ENCODE data around the gene NUP93. TPM values are rescaled to one million over a fixed set of nuclear protein-coding genes. Genes with fewer than 3 reads are reported as not detected.

NUP93 gene
- polyA plus RNA-seq, 1 donor (not counting 4 experiments of a cell fraction or from before 2014, with no cell fraction given): 74.1 TPM

GRCh38 chr16:56686758-56687157 lies 43.2 kb upstream of the NUP93 start:
- peaks cover 4% of the 10 kb centered on the region for H3K79me2 ChIP-seq (ENCODE audit: control insufficient read depth, insufficient read depth, low read length)
- H3K4me3 ChIP-seq (ENCODE audit: control insufficient read depth in 2 of 3, extremely low read depth in 1 of 3, insufficient read depth in 2 of 3, low read depth in 1 of 3, low read length in 3 of 3): no peak overlapping the region
- H3K27ac ChIP-seq (ENCODE audit: control insufficient read depth, insufficient read depth, low read length): no peak overlapping the region
- no peak overlapping the region for H3K9ac ChIP-seq (ENCODE audit: control insufficient read depth, extremely low read depth, insufficient read depth, low read length)
- H2AFZ ChIP-seq (ENCODE audit: control insufficient read depth, low read length): no peak overlapping the region
- dilution Hi-C loops (cut with MboI; ENCODE audit: extremely low pct_ligation_motif_present, low sequenced_read_pairs): no loop called here
- DNase-seq (ENCODE audit: low read depth, low spot score) (no peak), FAIRE-seq (no peak)
- H3K4me2 ChIP-seq (ENCODE audit: control insufficient read depth, extremely low read depth, insufficient read depth, low read depth, low read length): no peak overlapping the region
- no peak for TF ChIP-seq EZH2 (IDR thresholded peaks at IDR 0.05; ENCODE audit: low read length)
- TF ChIP-seq, protein P1, sequence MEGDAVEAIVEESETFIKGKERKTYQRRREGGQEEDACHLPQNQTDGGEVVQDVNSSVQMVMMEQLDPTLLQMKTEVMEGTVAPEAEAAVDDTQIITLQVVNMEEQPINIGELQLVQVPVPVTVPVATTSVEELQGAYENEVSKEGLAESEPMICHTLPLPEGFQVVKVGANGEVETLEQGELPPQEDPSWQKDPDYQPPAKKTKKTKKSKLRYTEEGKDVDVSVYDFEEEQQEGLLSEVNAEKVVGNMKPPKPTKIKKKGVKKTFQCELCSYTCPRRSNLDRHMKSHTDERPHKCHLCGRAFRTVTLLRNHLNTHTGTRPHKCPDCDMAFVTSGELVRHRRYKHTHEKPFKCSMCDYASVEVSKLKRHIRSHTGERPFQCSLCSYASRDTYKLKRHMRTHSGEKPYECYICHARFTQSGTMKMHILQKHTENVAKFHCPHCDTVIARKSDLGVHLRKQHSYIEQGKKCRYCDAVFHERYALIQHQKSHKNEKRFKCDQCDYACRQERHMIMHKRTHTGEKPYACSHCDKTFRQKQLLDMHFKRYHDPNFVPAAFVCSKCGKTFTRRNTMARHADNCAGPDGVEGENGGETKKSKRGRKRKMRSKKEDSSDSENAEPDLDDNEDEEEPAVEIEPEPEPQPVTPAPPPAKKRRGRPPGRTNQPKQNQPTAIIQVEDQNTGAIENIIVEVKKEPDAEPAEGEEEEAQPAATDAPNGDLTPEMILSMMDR (optimal IDR thresholded peaks at IDR 0.05 in 1 of 3, IDR thresholded peaks at IDR 0.05 in 1 of 3, conservative IDR thresholded peaks at IDR 0.05 in 1 of 3; ENCODE audit: extremely low read depth in 1 of 3, insufficient read depth in 2 of 3, low read length in 3 of 3): no peak
- no peaks in the 10 kb centered on the region for H3K27me3 ChIP-seq (ENCODE audit: control insufficient read depth, extremely low read depth, insufficient read depth, low read length)
- H4K20me1 ChIP-seq (ENCODE audit: control insufficient read depth, extremely low read depth, insufficient read depth, low read length): no peaks in the 10 kb centered on the region
- H3K4me1 ChIP-seq (ENCODE audit: control insufficient read depth, extremely low read depth, insufficient read depth, low read length): peaks cover 43% of the 10 kb centered on the region
- H3K9me1 ChIP-seq (ENCODE audit: control insufficient read depth, extremely low read depth, insufficient read depth, low read length): no peaks in the 10 kb centered on the region
- peaks cover 1% of the 10 kb centered on the region for H3K9me3 ChIP-seq (ENCODE audit: control insufficient read depth, low read depth, low read length)
- peaks cover 0 to 3% of the 10 kb centered on the region in 2 experiments for H3K36me3 ChIP-seq (ENCODE audit: control insufficient read depth in 2 of 2, extremely low read depth in 1 of 2, insufficient read depth in 2 of 2, low read length in 2 of 2)

GRCh38 chr16:56688762-56689161 lies 41.2 kb upstream of the NUP93 start:
- H3K9me3 ChIP-seq (ENCODE audit: control insufficient read depth, low read depth, low read length): peaks cover 1% of the 10 kb centered on the region
- no peaks in the 10 kb centered on the region for H4K20me1 ChIP-seq (ENCODE audit: control insufficient read depth, extremely low read depth, insufficient read depth, low read length)
- dilution Hi-C loops (cut with MboI; ENCODE audit: extremely low pct_ligation_motif_present, low sequenced_read_pairs): no loop called here
- no peak overlapping the region for H3K9ac ChIP-seq (ENCODE audit: control insufficient read depth, extremely low read depth, insufficient read depth, low read length)
- FAIRE-seq: no peak
- no peak overlapping the region for H3K4me2 ChIP-seq (ENCODE audit: control insufficient read depth, extremely low read depth, insufficient read depth, low read depth, low read length)
- H3K36me3 ChIP-seq (ENCODE audit: control insufficient read depth in 2 of 2, extremely low read depth in 1 of 2, insufficient read depth in 2 of 2, low read length in 2 of 2): peaks cover 0 to 3% of the 10 kb centered on the region in 2 experiments
- H3K27me3 ChIP-seq (ENCODE audit: control insufficient read depth, extremely low read depth, insufficient read depth, low read length): no peaks in the 10 kb centered on the region
- no peak overlapping the region for H2AFZ ChIP-seq (ENCODE audit: control insufficient read depth, low read length)
- H3K79me2 ChIP-seq (ENCODE audit: control insufficient read depth, insufficient read depth, low read length): no peaks in the 10 kb centered on the region
- no peak overlapping the region for H3K27ac ChIP-seq (ENCODE audit: control insufficient read depth, insufficient read depth, low read length)
- H3K4me3 ChIP-seq (ENCODE audit: control insufficient read depth in 2 of 3, extremely low read depth in 1 of 3, insufficient read depth in 2 of 3, low read depth in 1 of 3, low read length in 3 of 3): no peak overlapping the region
- TF ChIP-seq, protein P1 (optimal IDR thresholded peaks at IDR 0.05 in 1 of 3, IDR thresholded peaks at IDR 0.05 in 1 of 3, conservative IDR thresholded peaks at IDR 0.05 in 1 of 3; ENCODE audit: extremely low read depth in 1 of 3, insufficient read depth in 2 of 3, low read length in 3 of 3): no peak
- no peak for TF ChIP-seq EZH2 (IDR thresholded peaks at IDR 0.05; ENCODE audit: low read length)
- peaks cover 39% of the 10 kb centered on the region for H3K4me1 ChIP-seq (ENCODE audit: control insufficient read depth, extremely low read depth, insufficient read depth, low read length)
- H3K9me1 ChIP-seq (ENCODE audit: control insufficient read depth, extremely low read depth, insufficient read depth, low read length): no peaks in the 10 kb centered on the region
- no peak for DNase-seq (ENCODE audit: low read depth, low spot score)

Data from keratinocyte (primary cell).